Nephron progenitor cell (in vitro differentiated cells): ENCODE results near the gene CSF2RB.

ENCODE experiments used
- DNase-seq: peaks from one replicate; pipeline ENCODE4 v3.0.0; 2021
- H3K27ac Mint-ChIP-seq: 2 replicates; pipeline ENCODE4 v1.8.0; 2021; ENCODE audit warnings: mild to moderate bottlenecking, moderate library complexity, mixed read lengths
- H3K27me3 Mint-ChIP-seq: 2 replicates; pipeline ENCODE4 v1.8.0; 2021; ENCODE audit warnings: mild to moderate bottlenecking, low read depth, mixed read lengths; ENCODE audit not compliant: poor library complexity
- H3K36me3 Mint-ChIP-seq: 2 replicates; pipeline ENCODE4 v1.8.0; 2021; ENCODE audit warnings: low read depth, mixed read lengths
- H3K4me1 Mint-ChIP-seq: 2 replicates; pipeline ENCODE4 v1.8.0; 2021; ENCODE audit warnings: mixed read lengths
- H3K4me3 Mint-ChIP-seq: 2 replicates; pipeline ENCODE4 v1.8.0; 2021; ENCODE audit warnings: mild to moderate bottlenecking, moderate library complexity, mixed read lengths
- H3K9me3 Mint-ChIP-seq: 2 replicates; pipeline ENCODE4 v1.8.0; 2021; ENCODE audit warnings: mild to moderate bottlenecking, moderate library complexity, mixed read lengths
- TF ChIP-seq, protein P1 (sequence below): fragments of 200-600 bp; sonication (generic); IDR thresholded peaks from 2 replicates; pipeline ENCODE4 v1.5.0; 2021; ENCODE audit warnings: antibody characterized with exemption

Gene CSF2RB

DNA sequence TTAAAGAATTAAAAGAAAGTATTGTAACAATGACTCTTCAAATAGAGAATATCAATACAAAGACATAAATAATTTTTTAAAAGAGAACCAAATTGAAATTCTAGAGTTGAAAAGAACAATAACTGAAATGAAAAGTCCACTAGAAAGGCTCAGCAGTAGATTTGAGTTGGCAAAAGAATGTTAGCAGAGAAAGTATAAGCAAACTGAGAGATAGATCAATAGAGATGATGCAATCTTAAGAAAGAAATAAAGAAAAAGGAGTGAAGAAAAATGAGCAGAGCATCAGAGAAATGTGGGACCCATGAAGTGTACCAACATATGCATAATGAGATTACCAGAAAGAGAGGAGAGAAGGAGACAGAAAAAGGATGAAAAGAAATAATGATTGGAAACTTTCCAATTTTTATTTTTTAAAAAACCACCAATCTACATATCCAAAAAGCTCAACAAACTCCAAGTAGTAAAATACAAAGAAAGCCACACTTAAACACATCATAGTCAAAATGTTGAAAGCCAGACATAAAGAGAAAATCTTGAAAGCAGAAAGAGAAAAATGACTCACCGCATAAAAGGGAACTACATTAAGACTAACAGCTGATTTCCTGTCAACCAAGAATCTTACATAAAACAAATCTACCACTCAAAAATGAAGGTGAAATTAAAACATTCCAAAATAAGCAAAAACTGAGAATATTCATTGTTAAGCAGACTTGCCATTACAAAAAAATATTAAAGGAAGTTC lies 31.8 kb upstream of the CSF2RB start:
- TF ChIP-seq, protein P1, sequence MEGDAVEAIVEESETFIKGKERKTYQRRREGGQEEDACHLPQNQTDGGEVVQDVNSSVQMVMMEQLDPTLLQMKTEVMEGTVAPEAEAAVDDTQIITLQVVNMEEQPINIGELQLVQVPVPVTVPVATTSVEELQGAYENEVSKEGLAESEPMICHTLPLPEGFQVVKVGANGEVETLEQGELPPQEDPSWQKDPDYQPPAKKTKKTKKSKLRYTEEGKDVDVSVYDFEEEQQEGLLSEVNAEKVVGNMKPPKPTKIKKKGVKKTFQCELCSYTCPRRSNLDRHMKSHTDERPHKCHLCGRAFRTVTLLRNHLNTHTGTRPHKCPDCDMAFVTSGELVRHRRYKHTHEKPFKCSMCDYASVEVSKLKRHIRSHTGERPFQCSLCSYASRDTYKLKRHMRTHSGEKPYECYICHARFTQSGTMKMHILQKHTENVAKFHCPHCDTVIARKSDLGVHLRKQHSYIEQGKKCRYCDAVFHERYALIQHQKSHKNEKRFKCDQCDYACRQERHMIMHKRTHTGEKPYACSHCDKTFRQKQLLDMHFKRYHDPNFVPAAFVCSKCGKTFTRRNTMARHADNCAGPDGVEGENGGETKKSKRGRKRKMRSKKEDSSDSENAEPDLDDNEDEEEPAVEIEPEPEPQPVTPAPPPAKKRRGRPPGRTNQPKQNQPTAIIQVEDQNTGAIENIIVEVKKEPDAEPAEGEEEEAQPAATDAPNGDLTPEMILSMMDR = no peak
- no peak overlapping the region for H3K4me3 Mint-ChIP-seq
- no peak for DNase-seq
- peaks cover 14% of the 10 kb centered on the region for H3K27me3 Mint-ChIP-seq
- H3K36me3 Mint-ChIP-seq = peaks cover 8% of the 10 kb centered on the region
- no peak overlapping the region for H3K27ac Mint-ChIP-seq
- H3K9me3 Mint-ChIP-seq = peaks cover 40% of the 10 kb centered on the region
- H3K4me1 Mint-ChIP-seq = no peaks in the 10 kb centered on the region

DNA sequence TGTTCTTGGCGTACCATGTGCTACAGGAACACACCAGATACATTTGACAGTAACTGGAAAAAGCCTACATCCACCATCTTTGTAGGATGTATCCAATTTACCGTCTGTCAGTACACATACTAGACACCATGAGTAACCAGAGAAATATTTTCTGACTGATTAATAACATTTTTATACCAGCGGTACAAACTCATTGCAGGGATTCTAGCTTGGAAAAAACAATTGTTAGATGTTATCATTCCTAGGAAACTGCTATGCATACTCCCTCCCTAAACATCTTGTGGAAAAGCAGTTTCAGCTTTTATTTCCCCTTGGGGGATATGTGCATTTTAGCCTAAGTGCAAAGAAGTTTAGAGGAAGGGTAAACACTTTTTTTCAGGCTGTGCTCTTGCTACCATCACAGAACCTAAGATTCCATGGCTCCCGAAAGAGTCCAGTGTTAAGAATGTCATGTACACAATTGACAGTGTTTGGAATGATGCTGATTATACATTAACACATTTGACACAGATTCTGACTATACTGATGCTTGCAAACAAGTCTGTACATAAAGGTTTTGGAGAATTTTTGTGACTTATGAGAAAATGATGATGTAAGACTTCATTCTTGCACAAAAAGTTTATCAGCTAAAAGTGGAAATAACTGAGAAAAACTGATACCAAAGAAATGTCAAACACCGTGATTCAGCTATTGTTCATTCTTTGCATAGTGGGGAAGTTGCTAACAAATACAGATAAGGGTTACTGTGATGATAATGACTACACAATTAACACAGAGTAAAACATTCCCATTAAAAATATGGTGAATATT lies 28.9 kb upstream of the CSF2RB start:
- no peak overlapping the region for H3K4me3 Mint-ChIP-seq
- TF ChIP-seq, protein P1 = no peak
- H3K27ac Mint-ChIP-seq = no peak overlapping the region
- no peaks in the 10 kb centered on the region for H3K4me1 Mint-ChIP-seq
- no peak for DNase-seq
- H3K9me3 Mint-ChIP-seq = peaks cover 50% of the 10 kb centered on the region
- H3K27me3 Mint-ChIP-seq = peaks cover 12% of the 10 kb centered on the region
- peaks cover 8% of the 10 kb centered on the region for H3K36me3 Mint-ChIP-seq

DNA sequence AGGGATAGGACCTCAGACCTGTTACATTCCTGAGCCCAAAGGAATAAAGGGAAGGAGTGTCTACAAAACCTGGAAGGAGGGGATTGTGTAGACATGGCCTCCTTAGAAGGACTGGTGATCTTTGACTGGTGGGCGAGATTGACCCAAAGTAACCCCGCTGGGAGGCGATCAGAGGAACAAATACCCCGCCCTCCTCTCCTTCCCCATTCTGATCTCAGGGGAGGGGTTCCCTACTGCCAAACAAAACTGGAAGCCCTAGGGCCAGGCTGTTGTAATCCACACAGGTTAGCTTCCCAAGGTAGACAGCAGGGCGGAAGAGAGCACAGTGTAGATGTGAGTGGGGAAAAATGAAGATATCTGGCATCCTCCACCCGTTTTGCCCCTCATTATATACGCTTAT lies 28.0 kb upstream of the CSF2RB start:
- H3K4me3 Mint-ChIP-seq = no peak overlapping the region
- peaks cover 15% of the 10 kb centered on the region for H3K27me3 Mint-ChIP-seq
- TF ChIP-seq, protein P1 = no peak
- DNase-seq = no peak
- H3K27ac Mint-ChIP-seq = no peak overlapping the region
- no peaks in the 10 kb centered on the region for H3K4me1 Mint-ChIP-seq
- H3K9me3 Mint-ChIP-seq = peaks cover 42% of the 10 kb centered on the region
- H3K36me3 Mint-ChIP-seq = peaks cover 8% of the 10 kb centered on the region

DNA sequence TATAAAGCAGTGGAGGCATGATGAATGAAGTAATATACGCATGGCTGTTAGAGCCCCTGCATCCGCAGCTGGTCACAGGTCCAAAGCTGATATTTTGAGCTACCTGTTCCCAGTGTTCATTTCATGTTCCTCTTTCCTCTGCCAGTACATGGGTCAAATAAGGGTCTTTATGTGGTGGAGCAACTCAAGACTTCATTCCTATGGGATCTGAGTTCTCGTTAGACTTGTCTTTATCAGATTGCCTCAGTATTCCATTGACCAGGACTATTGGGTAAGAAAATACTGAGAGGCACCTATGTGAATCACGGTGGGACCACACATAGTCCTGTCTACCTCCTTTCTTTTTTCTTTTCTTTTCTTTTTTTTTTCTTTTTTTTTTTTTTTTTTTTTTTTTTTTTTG lies 27.4 kb upstream of the CSF2RB start:
- H3K4me3 Mint-ChIP-seq = no peak overlapping the region
- no peaks in the 10 kb centered on the region for H3K4me1 Mint-ChIP-seq
- H3K36me3 Mint-ChIP-seq = peaks cover 8% of the 10 kb centered on the region
- no peak overlapping the region for H3K27ac Mint-ChIP-seq
- no peak for DNase-seq
- peaks cover 17% of the 10 kb centered on the region for H3K27me3 Mint-ChIP-seq
- TF ChIP-seq, protein P1 = no peak
- peaks cover 36% of the 10 kb centered on the region for H3K9me3 Mint-ChIP-seq

DNA sequence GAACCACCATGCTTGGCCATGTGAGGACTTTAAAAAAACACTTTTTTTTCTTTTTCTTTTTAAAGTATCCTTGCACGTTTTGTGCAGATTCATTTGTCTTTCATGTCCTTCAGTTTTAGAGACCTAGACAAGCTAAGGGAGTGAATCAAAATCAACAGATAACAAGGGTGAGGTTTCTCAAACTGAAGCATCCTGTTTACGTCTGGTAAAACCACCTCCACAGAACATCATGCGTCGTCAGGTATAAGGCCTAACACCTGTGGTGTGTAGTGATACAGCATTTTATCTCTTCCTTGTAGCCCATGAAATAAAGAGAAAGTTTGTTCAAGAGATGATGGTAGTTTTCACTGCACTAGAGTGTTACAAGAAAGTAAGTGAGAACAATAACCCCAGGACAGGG lies 26.3 kb upstream of the CSF2RB start:
- DNase-seq = no peak
- no peaks in the 10 kb centered on the region for H3K4me1 Mint-ChIP-seq

More for the DNA sequence above, 26.3 kb upstream of the CSF2RB start:
- Mint-ChIP-seq H3K36me3 (no peaks in the 10 kb centered on the region), H3K27ac (no peak overlapping the region), H3K9me3 (peaks cover 25% of the 10 kb centered on the region), H3K4me3 (no peak overlapping the region), H3K27me3 (peaks cover 17% of the 10 kb centered on the region)
- TF ChIP-seq, protein P1 = no peak
